B cell (primary cell): ENCODE results near the gene SLC2A6.

Experiments used
- CTCF ChIP-seq: fragments of 200-600 bp; IDR thresholded peaks from one replicate; pipeline ENCODE4 v1.8.0; 2022; ENCODE audit warnings: antibody characterized with exemption, mild to moderate bottlenecking
- EZH2 ChIP-seq: IDR thresholded peaks from 2 replicates; pipeline ENCODE4 v1.6.1; 2012; ENCODE audit warnings: borderline replicate concordance, low read depth, mild to moderate bottlenecking, moderate library complexity, low read length; ENCODE audit not compliant: insufficient read depth, poor library complexity, severe bottlenecking

- TF ChIP-seq CTCF (no peak), EZH2 (no peak)
These were observed 27.7 kb upstream of the SLC2A6 start for GRCh38 chr9:133506653-133507038.
